Spleen (tissue), 11 donors: ENCODE results near the gene FZD4. TPM values are rescaled to one million over a fixed set of nuclear protein-coding genes. Genes with fewer than 3 reads are reported as not detected.
A peak's percentile ranks its signal among the peaks of the same experiment; 100 is the strongest.
"Not testable (repeated sequence)": the region's sequence is repeated elsewhere in the genome, so short reads cannot be mapped to it uniquely, and the experiment has no call there.

Experiments
- DNase-seq: peaks from one replicate; pipeline ENCODE4 v3.0.0-alpha.2; 2020
- H3K27ac ChIP-seq, 8 donors: fragments of 200-600 bp; sonication (generic) in 7 of 8; 1 replicate in 4 of 8; 2 replicates in 4 of 8; pipeline versions ENCODE4 v1.5.0 to v1.8.0; 2016 to 2021; ENCODE audit warnings: inconsistent platforms in 4 of 8, mild to moderate bottlenecking in 4 of 8, moderate library complexity in 1 of 8
- H3K27me3 ChIP-seq, 7 donors: fragments of 200-600 bp; sonication (generic) in 6 of 7; replicated peaks in 1 of 7; 1 replicate in 4 of 7; 2 replicates in 3 of 7; pipeline versions ENCODE4 v1.5.0 to v1.8.0; 2016 to 2021; ENCODE audit warnings: inconsistent platforms in 3 of 7, mild to moderate bottlenecking in 1 of 7
- H3K36me3 ChIP-seq, 6 donors: fragments of 200-600 bp; sonication (generic) in 5 of 6; 1 replicate in 4 of 6; 2 replicates in 2 of 6; pipeline versions ENCODE4 v1.5.0 to v1.8.0; 2016 to 2021; ENCODE audit warnings: inconsistent platforms in 2 of 6
- H3K4me1 ChIP-seq, 6 donors: fragments of 200-600 bp; sonication (generic) in 5 of 6; 1 replicate in 3 of 6; 2 replicates in 3 of 6; pipeline versions ENCODE4 v1.5.0 to v1.8.0; 2016 to 2021; ENCODE audit warnings: inconsistent platforms in 3 of 6
- H3K4me3 ChIP-seq, 8 donors: fragments of 200-600 bp; sonication (generic) in 7 of 8; 1 replicate in 4 of 8; 2 replicates in 4 of 8; pipeline versions ENCODE4 v1.5.0 to v1.8.0; 2016 to 2021; ENCODE audit warnings: inconsistent platforms in 4 of 8, mild to moderate bottlenecking in 4 of 8, moderate library complexity in 2 of 8
- H3K9me3 ChIP-seq, 8 donors: fragments of 200-600 bp; sonication (generic) in 7 of 8; 1 replicate in 4 of 8; 2 replicates in 4 of 8; pipeline versions ENCODE4 v1.5.0 to v1.8.0; 2016 to 2021; ENCODE audit warnings: inconsistent platforms in 4 of 8
- POLR2A ChIP-seq, 3 donors: fragments of 450-650 bp; IDR thresholded peaks; one replicate each; pipeline ENCODE4 v1.5.1; 2017; ENCODE audit warnings: antibody characterized with exemption in 3 of 3, mild to moderate bottlenecking in 1 of 3
- POLR2AphosphoS5 ChIP-seq, 3 donors: sonication (generic); formaldehyde crosslinking; IDR thresholded peaks; one replicate each; pipeline ENCODE4 v1.5.1; 2017; ENCODE audit warnings: antibody characterized with exemption in 3 of 3
- WGBS, 5 donors: extraction: QIAGEN DNeasy Blood & Tissue Kit in 3 of 5; methylation state at CpG; one replicate each; pipeline versions ENCODE4 v1.1.5 to v1.1.7; 2013 to 2018; 5-methylcytosine and 5-hydroxymethylcytosine counted together
- intact Hi-C: fragments of 100-400 bp; cut with DNase I; formaldehyde crosslinking; loops from one replicate; pipeline ENCODE4 v1.15.0; 2023; ENCODE audit warnings: low total_unique reads
- polyA plus RNA-seq, 3 donors: library from polyadenylated mRNA; stranded (reverse); fragments of 200-250 nt; gene quantifications; one replicate each; pipeline ENCODE4 v1.2.1, GENCODE V29; 2013
- total RNA-seq, 7 donors: library from RNA; depleted of rRNA in 3 of 7; stranded (reverse); fragments of >200 nt in 3 of 7; fragmentation: NEBNext Ultra II Directional in 4 of 7; extraction: Animal tissue kit (Norgen Biotek cat#: 25700) in 4 of 7; gene quantifications; one replicate each; pipeline versions ENCODE4 v1.1.0 to v1.2.1, GENCODE V29; 2016 to 2021
- TF ChIP-seq, protein P1 (sequence below), 11 experiments: fragments of 200-600 bp in 7 of 11; fragments of 450-650 bp in 4 of 11; sonication (generic) in 4 of 11; IDR thresholded peaks in 8 of 11; conservative IDR thresholded peaks in 3 of 11; 1 replicate in 7 of 11; 2 replicates in 4 of 11; pipeline versions ENCODE4 v1.4.0 to v1.8.0; 2016 to 2021; ENCODE audit warnings: antibody characterized with exemption in 11 of 11, inconsistent platforms in 4 of 11, mild to moderate bottlenecking in 1 of 11
- donor health status: healthy with polysubstance abuse.
- donor health status: DM: no; HTN: no; CAD: no; lungs with moderate emphysema.
- donor health status: DM: no; HTN: no; CAD: no.
- donor health status: Bipolar disorder and iron deficiency.
- donor health status: healthy.
- donor health status: DM: no; HTN: no; CAD: no.
- donor health status: DM: yes; HTN: yes; CAD: no.

FZD4 gene
- total and polyA plus RNA-seq, 10 donors = 3.0 to 46.7 (median 21.7) TPM

DNA sequence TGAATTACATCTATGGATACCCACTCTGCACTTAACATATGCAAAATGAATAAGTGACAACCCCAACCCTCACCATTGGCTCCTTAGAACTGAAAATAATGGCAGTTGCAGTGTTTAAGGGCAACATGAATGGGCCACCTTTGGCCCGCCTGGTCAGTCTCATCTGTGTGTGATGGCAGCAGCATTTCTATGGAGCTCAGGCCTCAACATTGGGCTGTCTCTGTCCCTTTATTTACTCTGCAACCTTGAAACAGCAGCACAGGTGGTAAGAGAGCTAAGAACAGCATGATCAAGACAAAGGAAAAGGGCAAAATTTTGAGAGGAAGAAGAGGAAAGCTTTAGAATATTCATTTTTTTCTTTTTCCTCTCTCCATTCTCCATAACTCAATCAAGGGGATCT lies 44.2 kb upstream of the FZD4 start:
- Histone ChIP-seq H3K36me3 (no peaks in the 10 kb centered on the region), H3K4me1 (no peaks in the 10 kb centered on the region), H3K9me3 (no peaks in the 10 kb centered on the region), H3K27ac (no peak overlapping the region), H3K27me3 (no peaks in the 10 kb centered on the region), H3K4me3 (no peak overlapping the region)
- TF ChIP-seq POLR2A (IDR thresholded peaks at IDR 0.05) (no peak), POLR2AphosphoS5 (IDR thresholded peaks at IDR 0.05) (no peak)
- TF ChIP-seq, protein P1, sequence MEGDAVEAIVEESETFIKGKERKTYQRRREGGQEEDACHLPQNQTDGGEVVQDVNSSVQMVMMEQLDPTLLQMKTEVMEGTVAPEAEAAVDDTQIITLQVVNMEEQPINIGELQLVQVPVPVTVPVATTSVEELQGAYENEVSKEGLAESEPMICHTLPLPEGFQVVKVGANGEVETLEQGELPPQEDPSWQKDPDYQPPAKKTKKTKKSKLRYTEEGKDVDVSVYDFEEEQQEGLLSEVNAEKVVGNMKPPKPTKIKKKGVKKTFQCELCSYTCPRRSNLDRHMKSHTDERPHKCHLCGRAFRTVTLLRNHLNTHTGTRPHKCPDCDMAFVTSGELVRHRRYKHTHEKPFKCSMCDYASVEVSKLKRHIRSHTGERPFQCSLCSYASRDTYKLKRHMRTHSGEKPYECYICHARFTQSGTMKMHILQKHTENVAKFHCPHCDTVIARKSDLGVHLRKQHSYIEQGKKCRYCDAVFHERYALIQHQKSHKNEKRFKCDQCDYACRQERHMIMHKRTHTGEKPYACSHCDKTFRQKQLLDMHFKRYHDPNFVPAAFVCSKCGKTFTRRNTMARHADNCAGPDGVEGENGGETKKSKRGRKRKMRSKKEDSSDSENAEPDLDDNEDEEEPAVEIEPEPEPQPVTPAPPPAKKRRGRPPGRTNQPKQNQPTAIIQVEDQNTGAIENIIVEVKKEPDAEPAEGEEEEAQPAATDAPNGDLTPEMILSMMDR (IDR thresholded peaks at IDR 0.05 in 8 of 11, conservative IDR thresholded peaks at IDR 0.05 in 3 of 11) = no peak
- intact Hi-C loops = no loop called here
- 89 to 100% (median 94%) methylated on average over 1 of the region's 1 CpG for WGBS, 5 donors
- no peak for DNase-seq

DNA sequence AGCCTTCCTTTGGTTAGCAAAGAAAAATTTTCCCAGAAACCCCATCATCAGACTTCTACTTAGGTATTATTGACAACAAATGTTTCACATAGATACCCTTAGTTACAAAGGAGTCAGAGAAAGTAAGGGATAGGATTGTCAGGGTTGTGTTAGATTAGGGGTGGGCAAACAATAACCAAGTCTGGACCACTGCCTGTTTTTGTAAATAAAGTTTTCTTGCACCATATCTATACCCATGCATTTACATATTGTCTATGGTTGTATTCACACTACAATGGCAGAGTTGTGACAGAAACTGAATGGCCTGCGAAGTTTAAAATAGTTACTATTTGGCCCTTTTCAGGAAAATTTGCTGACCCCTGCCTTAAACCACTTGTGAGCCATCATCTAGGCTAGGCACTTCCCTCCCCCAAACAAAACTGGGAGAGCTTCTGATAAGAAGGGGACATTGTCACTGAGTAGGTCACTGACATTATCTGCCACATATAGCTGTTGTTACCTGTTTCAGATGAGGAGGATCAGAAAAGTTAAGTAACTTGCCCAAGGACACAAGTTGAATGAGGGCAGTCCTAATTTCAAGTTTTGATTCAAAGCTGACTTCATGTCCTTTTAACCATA lies 41.9 kb upstream of the FZD4 start:
- Histone ChIP-seq H3K9me3 (no peaks in the 10 kb centered on the region), H3K27me3 (no peaks in the 10 kb centered on the region), H3K27ac (no peak overlapping the region), H3K36me3 (no peaks in the 10 kb centered on the region), H3K4me1 (peaks cover 0 to 4% (median 0%) of the 10 kb centered on the region in 6 donors), H3K4me3 (no peak overlapping the region)
- intact Hi-C loops = no loop called here
- WGBS, 5 donors = 86 to 95% (median 91%) methylated on average over 1 of the region's 1 CpG
- TF ChIP-seq POLR2A (IDR thresholded peaks at IDR 0.05) (no peak), POLR2AphosphoS5 (IDR thresholded peaks at IDR 0.05) (no peak)
- TF ChIP-seq, protein P1 (IDR thresholded peaks at IDR 0.05 in 8 of 11, conservative IDR thresholded peaks at IDR 0.05 in 3 of 11) = no peak
- no peak for DNase-seq

DNA sequence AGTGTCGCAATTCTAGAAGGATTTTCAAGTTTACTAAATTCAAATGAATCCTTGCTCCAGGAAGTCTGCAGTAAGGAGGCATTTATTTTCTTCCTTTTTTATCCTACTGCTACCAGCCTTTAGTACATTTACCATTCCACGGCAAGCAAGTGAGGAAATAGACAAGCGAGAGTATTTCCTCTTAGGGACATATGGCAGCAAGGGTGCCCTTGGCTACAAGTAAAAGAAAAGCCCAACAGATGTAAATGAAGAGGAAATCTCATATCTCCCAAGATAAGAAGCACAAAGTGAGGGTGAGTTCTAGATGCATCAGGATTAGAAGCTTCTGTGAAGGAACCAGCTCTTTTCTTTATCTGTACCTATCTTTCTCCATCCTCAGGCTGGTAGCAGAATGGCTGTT lies 37.8 kb upstream of the FZD4 start:
- H3K27ac ChIP-seq = peak overlapping the region in 5 of 8 donors; percentile 23 to 59 (median 48)
- no peaks in the 10 kb centered on the region for H3K27me3 ChIP-seq
- no peak for DNase-seq
- H3K4me3 ChIP-seq = no peak overlapping the region
- TF ChIP-seq POLR2AphosphoS5 (IDR thresholded peaks at IDR 0.05) (no peak), POLR2A (IDR thresholded peaks at IDR 0.05) (no peak)
- TF ChIP-seq, protein P1 (IDR thresholded peaks at IDR 0.05 in 8 of 11, conservative IDR thresholded peaks at IDR 0.05 in 3 of 11) = no peak
- intact Hi-C loops = no loop called here
- H3K9me3 ChIP-seq = no peaks in the 10 kb centered on the region
- 42 to 59% (median 52%) methylated on average over 3 of the region's 3 CpGs for WGBS, 5 donors
- no peaks in the 10 kb centered on the region for H3K36me3 ChIP-seq
- H3K4me1 ChIP-seq = peaks cover 0 to 4% (median 0%) of the 10 kb centered on the region in 6 donors

DNA sequence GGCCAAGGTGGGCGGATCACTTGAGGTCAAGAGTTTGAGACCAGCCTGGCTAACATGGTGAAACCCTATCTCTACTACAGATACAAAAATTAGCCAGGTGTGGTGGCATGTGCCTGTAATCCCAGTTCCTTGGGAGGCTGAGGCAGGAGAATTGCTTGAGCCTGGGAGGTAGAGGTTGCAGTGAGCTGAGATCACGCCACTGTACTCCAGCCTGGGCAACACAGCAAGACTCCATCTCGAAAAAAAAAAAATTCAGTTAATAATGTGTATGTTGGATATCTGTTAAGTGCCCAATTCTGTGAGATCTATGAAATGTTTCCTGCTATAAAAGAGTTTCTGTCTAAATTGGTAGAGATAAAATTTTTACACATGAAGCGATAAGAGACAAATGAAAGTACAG lies 37.1 kb upstream of the FZD4 start:
- whole genome bisulfite sequencing, 5 donors = 84 to 92% (median 90%) methylated on average over 4 of the region's 4 CpGs

More for the DNA sequence above, 37.1 kb upstream of the FZD4 start:
- intact Hi-C loops, H3K4me3 ChIP-seq, DNase-seq, H3K9me3 ChIP-seq, H3K27me3 ChIP-seq, H3K4me1 ChIP-seq, H3K36me3 ChIP-seq: not testable (repeated sequence)
- peak overlapping the region in 5 of 8 donors; percentile 23 to 59 (median 48) for H3K27ac ChIP-seq
